Body of pancreas (tissue), 4 donors: ENCODE results near the gene C6orf136. TPM values are rescaled to one million over a fixed set of nuclear protein-coding genes. Genes with fewer than 3 reads are reported as not detected.

ENCODE experiments used
- ATAC-seq: fragments of 150-250 bp; one replicate; pipeline ENCODE4 v1.9.1; 2016
- DNase-seq, 4 donors: peaks; one replicate each; pipeline ENCODE4 v3.0.0-alpha.2; 2019
- H3K27ac ChIP-seq, 4 donors: fragments of 200-600 bp; sonication (generic); 1 replicate in 3 of 4; 2 replicates in 1 of 4; pipeline versions ENCODE4 v1.5.1 to v1.6.1; 2016 to 2019; ENCODE audit warnings: mild to moderate bottlenecking in 1 of 4, mixed read lengths in 1 of 4, moderate library complexity in 1 of 4
- H3K27me3 ChIP-seq, 2 donors: fragments of 200-600 bp; sonication (generic); one replicate each; pipeline ENCODE4 v1.6.0; 2016; ENCODE audit warnings: mild to moderate bottlenecking in 1 of 2
- H3K36me3 ChIP-seq, 2 donors: fragments of 200-600 bp; sonication (generic); replicated peaks in 1 of 2; 2 replicates each; pipeline ENCODE4 v1.5.1; 2016; ENCODE audit warnings: low read depth in 2 of 2; ENCODE audit not compliant: insufficient read depth in 1 of 2
- H3K4me1 ChIP-seq: fragments of 200-600 bp; sonication (generic); one replicate; pipeline ENCODE4 v1.6.0; 2016
- H3K4me3 ChIP-seq, 2 donors: fragments of 200-600 bp; sonication (generic); 1 replicate in 1 of 2; 2 replicates in 1 of 2; pipeline ENCODE4 v1.5.1; 2016 to 2019
- H3K9me3 ChIP-seq, 3 donors: fragments of 200-600 bp; sonication (generic); 1 replicate in 2 of 3; 2 replicates in 1 of 3; pipeline ENCODE4 v1.5.1; 2016
- CTCF ChIP-seq, 7 experiments: fragments of 450-650 bp in 4 of 7; fragments of 200-600 bp in 3 of 7; sonication (generic) in 3 of 7; IDR thresholded peaks; one replicate each; pipeline ENCODE4 v1.5.1; 2016 to 2019; ENCODE audit warnings: antibody characterized with exemption in 7 of 7
- POLR2A ChIP-seq, 3 donors: fragments of 450-650 bp; IDR thresholded peaks; one replicate each; pipeline ENCODE4 v1.6.1; 2016; ENCODE audit warnings: antibody characterized with exemption in 3 of 3, mild to moderate bottlenecking in 2 of 3
- WGBS, 2 donors: methylation state at CpG; one replicate each; pipeline ENCODE4 v1.1.5; 2017; 5-methylcytosine and 5-hydroxymethylcytosine counted together
- intact Hi-C: fragments of 100-400 bp; cut with DNase I; formaldehyde crosslinking; loops from one replicate; pipeline ENCODE4 v1.15.1; 2023
- total RNA-seq, 2 donors: library from RNA; depleted of rRNA; stranded (reverse); fragments of >200 nt; gene quantifications; one replicate each; pipeline ENCODE4 v1.1.0, GENCODE V29; 2016

The C6orf136 gene
- total RNA-seq, 2 donors from 2014 or later: 7.3 to 28.3 TPM

GRCh38 chr6:30640481-30640880 is 6.5 kb upstream of the C6orf136 start:
- H3K9me3 ChIP-seq: no peaks in the 10 kb centered on the region
- no peak for ATAC-seq
- H3K27me3 ChIP-seq: no peaks in the 10 kb centered on the region
- H3K4me1 ChIP-seq: no peaks in the 10 kb centered on the region
- no peak for TF ChIP-seq CTCF (IDR thresholded peaks at IDR 0.05)
- no peak for TF ChIP-seq POLR2A (IDR thresholded peaks at IDR 0.05)
- 65 to 81% methylated on average over 9 to 10 of the region's 10 CpGs for WGBS, 2 donors
- H3K36me3 ChIP-seq: no peaks in the 10 kb centered on the region
- no peak overlapping the region for H3K4me3 ChIP-seq
- H3K27ac ChIP-seq: no peak overlapping the region
- no peak for DNase-seq
- intact Hi-C loops: no loop called here

GRCh38 chr6:30641048-30641447 is 5.9 kb upstream of the C6orf136 start:
- H3K4me3 ChIP-seq: no peak overlapping the region
- no peaks in the 10 kb centered on the region for H3K36me3 ChIP-seq
- H3K4me1 ChIP-seq: peaks cover 5% of the 10 kb centered on the region
- H3K27me3 ChIP-seq: no peaks in the 10 kb centered on the region
- intact Hi-C loops: no loop called here
- no peak overlapping the region for H3K27ac ChIP-seq
- 83 to 88% methylated on average over 1 of the region's 1 CpG for WGBS, 2 donors
- no peaks in the 10 kb centered on the region for H3K9me3 ChIP-seq
- no peak for ATAC-seq
- no peak for DNase-seq
- TF ChIP-seq POLR2A (IDR thresholded peaks at IDR 0.05): no peak
- no peak for TF ChIP-seq CTCF (IDR thresholded peaks at IDR 0.05)

GRCh38 chr6:30643656-30644055 is 3.3 kb upstream of the C6orf136 start:
- DNase-seq: no peak
- Histone ChIP-seq H3K4me3 (no peak overlapping the region), H3K4me1 (peaks cover 18% of the 10 kb centered on the region), H3K27ac (no peak overlapping the region), H3K36me3 (no peaks in the 10 kb centered on the region), H3K27me3 (no peaks in the 10 kb centered on the region), H3K9me3 (no peaks in the 10 kb centered on the region)
- WGBS, 2 donors: 97% methylated on average over 2 of the region's 2 CpGs
- TF ChIP-seq CTCF (IDR thresholded peaks at IDR 0.05) (no peak), POLR2A (IDR thresholded peaks at IDR 0.05) (no peak)
- intact Hi-C loops: no loop called here
- ATAC-seq: no peak

GRCh38 chr6:30644769-30645168 is 2.2 kb upstream of the C6orf136 start:
- intact Hi-C loops: no loop called here
- H3K27me3 ChIP-seq: no peaks in the 10 kb centered on the region
- no peak overlapping the region for H3K27ac ChIP-seq
- no peak for TF ChIP-seq CTCF (IDR thresholded peaks at IDR 0.05)
- TF ChIP-seq POLR2A (IDR thresholded peaks at IDR 0.05): no peak
- H3K4me3 ChIP-seq: no peak overlapping the region
- no peak for DNase-seq
- no peak for ATAC-seq
- H3K4me1 ChIP-seq: peaks cover 22% of the 10 kb centered on the region
- no peaks in the 10 kb centered on the region for H3K9me3 ChIP-seq
- H3K36me3 ChIP-seq: no peaks in the 10 kb centered on the region
- WGBS, 2 donors: 72 to 81% methylated on average over 5 of the region's 5 CpGs

- Histone ChIP-seq H3K36me3 (no peaks in the 10 kb centered on the region), H3K27me3 (no peaks in the 10 kb centered on the region), H3K27ac (peak overlapping the region in 1 of 4 donors; percentile 87), H3K4me1 (peaks cover 22% of the 10 kb centered on the region), H3K9me3 (no peaks in the 10 kb centered on the region), H3K4me3 (no peak overlapping the region)
- no peak for DNase-seq
- ATAC-seq: no peak
- intact Hi-C loops: no loop called here
- no peak for TF ChIP-seq CTCF (IDR thresholded peaks at IDR 0.05)
- TF ChIP-seq POLR2A (IDR thresholded peaks at IDR 0.05): no peak
- WGBS, 2 donors: 73 to 78% methylated on average over 1 of the region's 1 CpG
Measured at GRCh38 chr6:30645989-30646388, 944 bp upstream of the C6orf136 start.
